GM19043 (cell line): ENCODE data around the gene LRRFIP2.
"Not testable (repeated sequence)": the region's sequence is repeated elsewhere in the genome, so short reads cannot be mapped to it uniquely, and the experiment has no call there.

Experiments
- ATAC-seq: cut with Tn5 transposase; IDR thresholded peaks from one replicate; pipeline ENCODE4 v1.9.1; 2021; ENCODE audit warnings: low read depth; ENCODE audit not compliant: unreplicated experiment

Gene LRRFIP2

GRCh38 chr3:37145611-37146010 is 28.8 kb downstream of the LRRFIP2 start:
- no peak for ATAC-seq

GRCh38 chr3:37144806-37145205 is 29.6 kb downstream of the LRRFIP2 start:
- no peak for ATAC-seq

- no peak for ATAC-seq
Measured at GRCh38 chr3:37143821-37144220, 30.6 kb downstream of the LRRFIP2 start.

- no peak for ATAC-seq
Measured at GRCh38 chr3:37141676-37142075, 32.7 kb downstream of the LRRFIP2 start.

GRCh38 chr3:37140899-37141541 is 33.4 kb downstream of the LRRFIP2 start:
- no peak for ATAC-seq

- no peak for ATAC-seq
Measured at GRCh38 chr3:37139567-37140052, 34.8 kb downstream of the LRRFIP2 start.

GRCh38 chr3:37138816-37139215 is 35.6 kb downstream of the LRRFIP2 start:
- ATAC-seq: no peak

GRCh38 chr3:37137516-37137915 is 36.9 kb downstream of the LRRFIP2 start:
- ATAC-seq: no peak

- ATAC-seq: no peak
Measured at GRCh38 chr3:37136067-37136466, 38.3 kb downstream of the LRRFIP2 start.

- ATAC-seq: no peak
Measured at GRCh38 chr3:37135561-37135960, 38.8 kb downstream of the LRRFIP2 start.

- no peak for ATAC-seq
Measured at GRCh38 chr3:37132334-37132733, 42.0 kb downstream of the LRRFIP2 start.

- ATAC-seq: no peak
Measured at GRCh38 chr3:37131860-37132144, 42.6 kb downstream of the LRRFIP2 start.

GRCh38 chr3:37130984-37131859 is 43.2 kb downstream of the LRRFIP2 start:
- no peak for ATAC-seq

- ATAC-seq: no peak
Measured at GRCh38 chr3:37130448-37130847, 43.9 kb downstream of the LRRFIP2 start.

GRCh38 chr3:37129871-37130270 is 44.5 kb downstream of the LRRFIP2 start:
- no peak for ATAC-seq

GRCh38 chr3:37127340-37127739 is 47.0 kb downstream of the LRRFIP2 start:
- ATAC-seq: no peak

- ATAC-seq: no peak
Measured at GRCh38 chr3:37126856-37127255, 47.5 kb downstream of the LRRFIP2 start.

- ATAC-seq: no peak
Measured at GRCh38 chr3:37125195-37126073, 48.9 kb downstream of the LRRFIP2 start.

- ATAC-seq: no peak
Measured at GRCh38 chr3:37124435-37124834, 49.9 kb downstream of the LRRFIP2 start.

- ATAC-seq: no peak
Measured at GRCh38 chr3:37123292-37123691, 51.1 kb downstream of the LRRFIP2 start.

- ATAC-seq: not testable (repeated sequence)
Measured at GRCh38 chr3:37122069-37122468, 52.3 kb downstream of the LRRFIP2 start.
